Measurements from ENCODE around the gene STXBP3.

The STXBP3 gene

DNA sequence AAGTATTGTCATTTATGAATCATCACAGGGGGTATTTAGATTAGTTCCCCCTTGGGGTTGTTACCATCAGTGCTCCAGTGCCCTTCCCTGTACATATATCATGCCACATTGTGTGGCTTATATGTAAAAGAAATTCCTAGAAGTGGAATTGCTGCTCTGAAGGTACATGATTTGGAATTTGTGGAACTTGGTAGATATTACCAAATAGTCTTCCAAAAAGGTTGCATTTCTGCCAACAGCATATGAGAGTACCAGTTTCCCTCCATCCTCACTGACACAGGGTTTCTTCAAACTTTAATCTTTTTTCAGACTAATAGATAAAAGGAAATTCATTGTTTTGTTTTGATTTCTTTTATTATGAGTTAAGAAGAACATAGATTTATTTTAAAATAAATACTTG, 69.1 kb downstream of the STXBP3 start:
- no peaks in the 10 kb centered on the region for H3K9me3 ChIP-seq (ENCODE audit: insufficient read depth, low read length)
- H3K9ac ChIP-seq (ENCODE audit: low read length), result no peak overlapping the region
- H2AFZ ChIP-seq (ENCODE audit: low read depth, low read length), result no peak overlapping the region
- 0 out of 2 replicates have a peak overlapping the region, but pooled peaks have one; percentile 12 for H3K4me2 ChIP-seq (ENCODE audit: low read length)
- H3K27me3 ChIP-seq (ENCODE audit: low read depth, low read length), result no peaks in the 10 kb centered on the region
- H3K79me2 ChIP-seq (ENCODE audit: low read length), result no peaks in the 10 kb centered on the region
- TF ChIP-seq EZH2phosphoT487 (IDR thresholded peaks at IDR 0.05; ENCODE audit: low read depth), result no peak
- TF ChIP-seq, protein P1, sequence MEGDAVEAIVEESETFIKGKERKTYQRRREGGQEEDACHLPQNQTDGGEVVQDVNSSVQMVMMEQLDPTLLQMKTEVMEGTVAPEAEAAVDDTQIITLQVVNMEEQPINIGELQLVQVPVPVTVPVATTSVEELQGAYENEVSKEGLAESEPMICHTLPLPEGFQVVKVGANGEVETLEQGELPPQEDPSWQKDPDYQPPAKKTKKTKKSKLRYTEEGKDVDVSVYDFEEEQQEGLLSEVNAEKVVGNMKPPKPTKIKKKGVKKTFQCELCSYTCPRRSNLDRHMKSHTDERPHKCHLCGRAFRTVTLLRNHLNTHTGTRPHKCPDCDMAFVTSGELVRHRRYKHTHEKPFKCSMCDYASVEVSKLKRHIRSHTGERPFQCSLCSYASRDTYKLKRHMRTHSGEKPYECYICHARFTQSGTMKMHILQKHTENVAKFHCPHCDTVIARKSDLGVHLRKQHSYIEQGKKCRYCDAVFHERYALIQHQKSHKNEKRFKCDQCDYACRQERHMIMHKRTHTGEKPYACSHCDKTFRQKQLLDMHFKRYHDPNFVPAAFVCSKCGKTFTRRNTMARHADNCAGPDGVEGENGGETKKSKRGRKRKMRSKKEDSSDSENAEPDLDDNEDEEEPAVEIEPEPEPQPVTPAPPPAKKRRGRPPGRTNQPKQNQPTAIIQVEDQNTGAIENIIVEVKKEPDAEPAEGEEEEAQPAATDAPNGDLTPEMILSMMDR (IDR thresholded peaks at IDR 0.05; ENCODE audit: low read depth, low read length), result no peak
- no peak overlapping the region for H3K4me3 ChIP-seq (ENCODE audit: low read length)
- no peaks in the 10 kb centered on the region for H4K20me1 ChIP-seq (ENCODE audit: insufficient read depth, low read length)
- H3K27ac ChIP-seq (ENCODE audit: low read length), result no peak overlapping the region
- no peaks in the 10 kb centered on the region for H3K36me3 ChIP-seq (replicated peaks; ENCODE audit: low read depth, low read length)
- peaks cover 16% of the 10 kb centered on the region for H3K4me1 ChIP-seq (ENCODE audit: low read length)

DNA sequence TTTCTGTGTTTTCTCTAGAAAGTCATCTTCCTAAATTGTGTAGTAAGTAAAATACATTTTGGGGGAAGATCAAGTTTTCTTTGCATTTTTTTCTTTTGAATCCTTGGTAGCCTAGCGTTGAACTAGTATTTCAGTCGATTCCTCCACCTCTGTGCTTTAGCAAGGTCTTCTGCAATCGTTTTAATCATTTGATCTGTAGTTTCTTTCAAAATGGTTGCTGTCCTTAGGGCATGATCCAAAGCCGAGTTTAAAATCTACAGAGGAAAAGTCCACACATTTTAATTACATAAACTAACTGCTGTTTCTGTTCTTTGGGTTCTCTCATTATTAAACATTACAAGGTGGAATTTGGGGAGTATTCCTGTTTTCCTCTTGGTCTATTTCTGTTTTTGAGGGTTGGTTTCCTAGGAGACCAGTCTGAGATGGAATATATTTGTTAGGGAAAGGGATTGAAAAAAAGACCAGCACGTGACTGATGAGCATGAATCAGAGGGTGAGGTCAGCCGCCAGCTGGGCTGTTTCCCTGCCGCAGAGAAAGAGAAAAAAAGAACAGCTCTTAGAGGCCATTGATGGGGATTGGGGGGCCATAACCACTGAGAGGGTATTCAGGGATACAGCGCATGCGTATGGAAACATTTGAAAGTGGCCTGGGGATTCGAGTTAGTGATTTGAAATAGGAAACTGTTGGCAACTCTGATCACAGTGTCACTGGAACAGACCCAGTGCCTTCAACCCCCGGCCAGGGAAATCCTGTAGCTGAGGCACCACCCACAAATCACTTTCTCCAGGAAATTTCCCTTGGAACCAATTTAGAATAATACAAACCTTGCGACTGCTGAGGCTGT, 69.8 kb downstream of the STXBP3 start:
- peak overlapping the region; percentile 40 for H3K4me3 ChIP-seq (ENCODE audit: low read length)

DNA sequence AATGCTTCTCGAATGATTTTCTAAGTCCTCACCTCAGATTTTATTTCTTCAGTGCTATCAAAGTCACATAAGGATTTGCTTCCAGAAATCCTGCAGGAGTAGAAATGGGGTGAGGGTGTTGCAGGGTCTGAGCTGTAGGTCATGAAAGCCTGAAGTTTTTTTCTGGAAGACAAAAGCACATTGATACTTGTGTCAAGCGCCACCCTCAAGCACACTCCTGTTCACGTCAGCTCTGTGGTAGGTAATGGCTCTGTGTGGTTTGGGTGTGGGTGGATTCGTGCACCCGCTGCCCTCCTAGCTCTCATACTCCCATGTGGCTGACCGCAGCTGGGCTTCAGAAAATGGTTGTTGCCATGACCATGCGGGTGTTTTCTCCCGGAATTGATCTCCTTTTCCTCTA, 70.5 kb downstream of the STXBP3 start:
- Histone ChIP-seq H2AFZ (ENCODE audit: low read depth, low read length) (peak overlapping the region; percentile 15; the same call in 1 of the 2 replicates), H3K27me3 (ENCODE audit: low read depth, low read length) (no peaks in the 10 kb centered on the region), H3K4me3 (ENCODE audit: low read length) (peak overlapping the region; percentile 40), H3K9me3 (ENCODE audit: insufficient read depth, low read length) (no peaks in the 10 kb centered on the region), H4K20me1 (ENCODE audit: insufficient read depth, low read length) (no peaks in the 10 kb centered on the region), H3K36me3 (replicated peaks; ENCODE audit: low read depth, low read length) (no peaks in the 10 kb centered on the region), H3K4me2 (ENCODE audit: low read length) (peak overlapping the region; percentile 48), H3K4me1 (ENCODE audit: low read length) (peaks cover 16% of the 10 kb centered on the region), H3K9ac (ENCODE audit: low read length) (no peak overlapping the region), H3K27ac (ENCODE audit: low read length) (no peak overlapping the region), H3K79me2 (ENCODE audit: low read length) (no peaks in the 10 kb centered on the region)
- TF ChIP-seq EZH2phosphoT487 (IDR thresholded peaks at IDR 0.05; ENCODE audit: low read depth), result no peak
- TF ChIP-seq, protein P1 (IDR thresholded peaks at IDR 0.05; ENCODE audit: low read depth, low read length), result no peak

More for the DNA sequence above, 69.8 kb downstream of the STXBP3 start:
- no peak overlapping the region for H3K9ac ChIP-seq (ENCODE audit: low read length)
- H2AFZ ChIP-seq (ENCODE audit: low read depth, low read length), result peak overlapping the region; percentile 15; the same call in 1 of the 2 replicates
- no peak overlapping the region for H3K27ac ChIP-seq (ENCODE audit: low read length)
- no peaks in the 10 kb centered on the region for H4K20me1 ChIP-seq (ENCODE audit: insufficient read depth, low read length)
- H3K4me1 ChIP-seq (ENCODE audit: low read length), result peaks cover 16% of the 10 kb centered on the region
- H3K36me3 ChIP-seq (replicated peaks; ENCODE audit: low read depth, low read length), result no peaks in the 10 kb centered on the region
- H3K9me3 ChIP-seq (ENCODE audit: insufficient read depth, low read length), result no peaks in the 10 kb centered on the region
- no peak for TF ChIP-seq EZH2phosphoT487 (IDR thresholded peaks at IDR 0.05; ENCODE audit: low read depth)
- no peaks in the 10 kb centered on the region for H3K27me3 ChIP-seq (ENCODE audit: low read depth, low read length)
- H3K4me2 ChIP-seq (ENCODE audit: low read length), result peak overlapping the region; percentile 48
- H3K79me2 ChIP-seq (ENCODE audit: low read length), result no peaks in the 10 kb centered on the region

DNA sequence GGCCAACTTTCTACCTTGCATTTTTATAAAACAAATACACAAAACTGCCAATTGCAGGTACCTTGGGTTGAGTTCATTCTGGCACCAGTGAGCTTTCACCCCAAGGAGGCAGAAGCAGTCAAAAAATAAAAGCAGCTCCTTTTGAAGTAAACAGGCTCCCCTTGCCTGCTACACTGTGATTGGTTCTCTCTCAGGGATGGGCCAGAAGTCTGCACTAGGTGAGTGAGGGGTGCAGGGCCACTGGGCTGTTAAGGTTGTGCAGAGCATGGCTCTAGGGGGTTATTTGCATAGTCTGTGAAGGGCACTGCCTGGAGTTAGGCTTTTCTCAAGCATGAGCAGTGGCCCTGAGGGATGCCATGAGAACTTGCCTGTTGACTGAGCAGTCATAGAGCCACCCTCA, 71.3 kb downstream of the STXBP3 start:
- Histone ChIP-seq H3K27ac (ENCODE audit: low read length) (no peak overlapping the region), H3K79me2 (ENCODE audit: low read length) (no peaks in the 10 kb centered on the region), H3K9me3 (ENCODE audit: insufficient read depth, low read length) (no peaks in the 10 kb centered on the region), H3K4me3 (ENCODE audit: low read length) (no peak overlapping the region), H3K4me1 (ENCODE audit: low read length) (peaks cover 16% of the 10 kb centered on the region), H2AFZ (ENCODE audit: low read depth, low read length) (no peak overlapping the region), H3K4me2 (ENCODE audit: low read length) (no peak overlapping the region), H3K27me3 (ENCODE audit: low read depth, low read length) (no peaks in the 10 kb centered on the region), H3K9ac (ENCODE audit: low read length) (no peak overlapping the region), H4K20me1 (ENCODE audit: insufficient read depth, low read length) (no peaks in the 10 kb centered on the region), H3K36me3 (replicated peaks; ENCODE audit: low read depth, low read length) (no peaks in the 10 kb centered on the region)
- TF ChIP-seq, protein P1 (IDR thresholded peaks at IDR 0.05; ENCODE audit: low read depth, low read length), result no peak
- TF ChIP-seq EZH2phosphoT487 (IDR thresholded peaks at IDR 0.05; ENCODE audit: low read depth), result no peak

All from OCI-LY3 (cell line).